HK-2 (cell line): ENCODE results near the gene KIF14.
"Not testable (repeated sequence)": the region's sequence is repeated elsewhere in the genome, so short reads cannot be mapped to it uniquely, and the experiment has no call there.

Source experiments
- DNase-seq: peaks from one replicate; pipeline ENCODE4 v3.0.0-alpha.2; 2018; ENCODE audit not compliant: unreplicated experiment

Gene KIF14

DNA sequence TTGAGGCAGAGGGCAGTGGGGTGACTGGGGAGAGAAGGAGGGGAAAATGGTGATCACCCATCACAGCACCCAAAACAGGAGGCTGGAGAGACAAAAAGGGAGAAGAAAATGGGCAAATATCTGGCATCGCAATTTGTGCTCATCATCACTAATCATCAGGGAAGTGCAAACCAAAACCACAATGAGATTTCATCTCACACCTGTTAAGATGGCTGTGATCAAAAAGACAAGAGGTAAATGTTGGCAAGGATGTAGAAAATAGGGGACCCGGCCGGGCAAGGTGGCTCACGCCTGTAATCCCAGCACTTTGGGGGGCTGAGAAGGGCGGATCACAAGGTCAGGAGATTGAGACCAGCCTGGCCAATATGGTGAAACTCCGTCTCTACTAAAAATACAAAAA lies 74.0 kb downstream of the KIF14 start:
- no peak for DNase-seq

DNA sequence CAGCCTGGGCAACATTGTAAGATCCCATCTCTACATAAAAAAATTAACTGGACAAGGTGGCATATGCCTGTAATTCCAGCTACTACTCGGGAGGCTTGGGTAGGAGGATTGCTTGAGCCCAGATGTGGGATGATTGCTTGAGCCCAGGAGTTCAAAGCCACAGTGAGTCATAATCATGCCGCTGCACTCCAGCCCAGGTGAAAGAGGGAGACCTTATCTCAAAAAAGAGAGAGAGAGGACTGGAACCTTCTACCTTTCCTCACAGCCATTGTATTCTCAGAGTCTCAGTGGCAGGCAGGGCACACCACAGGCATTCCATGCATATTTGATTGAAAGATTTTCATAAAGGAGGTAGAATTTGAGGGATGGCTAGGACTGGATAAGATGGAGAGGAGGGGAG lies 78.4 kb downstream of the KIF14 start:
- DNase-seq: no peak

DNA sequence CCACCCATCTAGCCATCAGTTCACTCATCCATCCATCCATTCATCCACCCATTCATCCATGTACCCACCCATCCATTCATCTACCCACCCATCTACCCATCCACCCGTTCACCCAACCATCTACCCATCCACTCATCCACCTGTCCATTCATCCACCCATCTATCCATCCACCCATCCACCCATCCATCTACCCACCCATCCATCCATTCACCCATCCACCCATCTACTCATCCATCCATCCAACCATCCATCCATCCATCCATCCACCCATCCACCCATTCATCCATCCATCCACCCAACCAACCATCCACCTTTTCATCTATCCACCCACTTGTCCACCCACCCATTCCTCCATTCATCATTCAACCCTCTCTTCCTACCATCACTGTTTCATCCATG lies 80.3 kb downstream of the KIF14 start:
- DNase-seq: no peak

DNA sequence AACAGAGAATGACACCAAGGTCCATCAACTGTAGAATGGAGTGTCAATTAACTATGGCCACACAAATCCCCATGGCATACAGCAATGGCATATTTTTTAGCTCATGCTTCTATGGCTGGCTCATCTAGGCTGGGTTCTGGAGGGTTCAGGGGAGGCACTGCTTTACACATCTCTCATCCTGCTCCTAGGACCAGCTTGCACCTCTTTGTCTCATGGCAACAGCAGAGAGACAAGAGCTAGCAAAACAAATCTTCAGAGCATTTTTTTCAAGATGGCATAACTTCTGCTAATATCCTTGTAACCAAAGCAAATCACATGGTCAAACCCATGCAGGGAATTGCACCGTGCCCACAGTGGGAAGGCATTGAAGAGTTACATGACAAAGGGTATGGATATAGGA lies 82.4 kb downstream of the KIF14 start:
- no peak for DNase-seq

DNA sequence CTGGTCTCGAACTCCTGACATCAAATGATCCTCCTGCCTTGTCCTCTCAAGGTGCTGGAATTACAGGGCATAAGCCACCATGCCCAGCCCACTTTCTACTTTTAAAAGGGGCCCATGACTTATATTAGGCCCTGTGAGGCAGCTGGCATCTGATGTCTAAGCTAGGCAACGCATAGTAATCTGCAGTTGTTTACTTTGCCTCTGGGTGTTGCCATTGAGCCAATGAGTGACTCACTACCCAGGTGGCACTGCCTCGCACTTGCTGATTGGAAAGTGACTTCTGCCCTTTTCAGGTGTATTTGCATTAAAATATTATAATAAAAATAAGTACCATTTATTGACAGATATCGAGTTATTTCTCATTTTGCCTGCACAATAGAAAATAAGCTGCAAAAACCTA lies 84.9 kb downstream of the KIF14 start:
- peak; percentile 20 for DNase-seq

DNA sequence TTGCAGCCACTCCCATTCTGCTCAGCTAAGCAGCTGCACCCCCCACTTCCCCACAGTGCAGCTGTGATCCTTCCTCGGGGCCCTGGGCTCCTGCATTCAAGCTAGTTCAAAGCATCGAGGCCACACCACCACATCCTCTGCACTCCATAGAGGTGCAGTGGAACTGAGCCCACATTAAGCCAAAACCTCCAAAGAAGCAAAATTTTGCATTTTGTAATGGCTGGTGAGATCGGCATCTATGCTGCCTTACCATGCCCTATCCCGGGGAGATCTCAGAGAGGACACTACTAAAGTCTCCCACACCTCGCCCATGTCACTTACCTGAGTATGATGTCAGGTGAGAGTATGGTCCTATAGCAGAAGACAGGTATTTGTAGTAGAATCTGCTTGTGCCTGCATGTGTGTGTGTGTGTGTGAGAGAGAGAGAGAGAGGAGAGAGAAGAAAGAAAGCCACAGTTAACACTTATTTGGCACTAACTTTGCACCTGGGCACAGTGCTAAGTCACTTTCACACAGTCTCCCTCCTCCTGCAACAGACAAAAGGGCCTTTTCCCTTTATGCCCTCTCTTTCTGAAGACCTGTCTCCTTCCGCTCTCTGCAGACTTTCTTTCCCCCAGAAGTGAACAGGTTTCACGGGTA lies 89.8 kb downstream of the KIF14 start:
- no peak for DNase-seq

DNA sequence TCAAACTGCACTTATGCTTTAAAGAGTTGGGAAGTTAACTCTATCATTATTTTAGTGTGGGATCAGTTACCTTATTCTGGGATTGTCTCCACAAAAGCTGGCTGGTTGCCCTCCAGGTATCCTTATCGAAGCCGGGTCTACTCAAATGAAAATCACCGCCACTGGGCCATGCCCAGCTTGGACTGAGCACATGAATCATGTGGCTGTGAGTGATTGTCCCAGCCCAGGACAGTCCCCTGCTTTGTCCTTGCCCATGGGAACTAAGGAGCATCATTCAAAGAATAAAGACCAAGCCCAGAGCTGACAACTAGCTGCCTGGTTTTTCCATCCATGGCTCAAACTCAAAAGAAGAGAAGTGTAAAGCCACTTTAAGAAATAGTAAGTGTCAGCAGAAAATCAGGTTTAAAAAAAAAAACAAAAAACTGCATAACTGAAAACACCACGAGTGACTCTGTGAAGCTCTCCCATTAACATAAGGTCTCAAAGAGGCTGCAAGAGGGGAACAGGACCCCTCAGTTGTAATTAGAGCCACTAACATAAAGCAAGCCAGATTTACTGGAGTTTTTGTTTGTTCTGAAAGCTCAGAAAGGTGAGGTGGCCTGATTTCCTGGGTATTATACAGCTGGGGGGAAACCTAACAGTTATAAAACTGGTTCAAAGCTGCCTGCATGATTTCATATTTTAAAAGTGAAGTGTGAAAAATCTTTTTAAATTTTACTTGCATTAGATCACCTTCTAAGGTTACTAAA lies 91.5 kb downstream of the KIF14 start:
- no peak for DNase-seq

DNA sequence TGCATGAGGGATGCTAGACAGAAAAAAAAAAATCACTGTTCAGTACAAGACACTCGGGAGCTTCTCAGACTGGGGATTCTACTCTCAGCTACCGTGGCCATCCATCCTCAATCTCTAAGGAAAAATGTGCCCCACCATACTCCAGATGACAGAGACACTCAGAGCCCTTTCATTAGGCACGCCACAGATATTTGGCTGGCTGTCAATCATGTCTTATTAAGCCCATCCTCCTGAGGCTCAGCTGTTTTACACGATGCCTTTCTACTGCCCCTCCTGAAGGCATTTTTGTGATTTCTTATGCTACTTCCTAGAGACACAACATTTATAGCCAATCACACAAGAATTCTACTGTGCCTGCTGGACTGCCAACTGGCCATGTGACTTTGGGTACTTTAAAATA lies 92.9 kb downstream of the KIF14 start:
- no peak for DNase-seq

DNA sequence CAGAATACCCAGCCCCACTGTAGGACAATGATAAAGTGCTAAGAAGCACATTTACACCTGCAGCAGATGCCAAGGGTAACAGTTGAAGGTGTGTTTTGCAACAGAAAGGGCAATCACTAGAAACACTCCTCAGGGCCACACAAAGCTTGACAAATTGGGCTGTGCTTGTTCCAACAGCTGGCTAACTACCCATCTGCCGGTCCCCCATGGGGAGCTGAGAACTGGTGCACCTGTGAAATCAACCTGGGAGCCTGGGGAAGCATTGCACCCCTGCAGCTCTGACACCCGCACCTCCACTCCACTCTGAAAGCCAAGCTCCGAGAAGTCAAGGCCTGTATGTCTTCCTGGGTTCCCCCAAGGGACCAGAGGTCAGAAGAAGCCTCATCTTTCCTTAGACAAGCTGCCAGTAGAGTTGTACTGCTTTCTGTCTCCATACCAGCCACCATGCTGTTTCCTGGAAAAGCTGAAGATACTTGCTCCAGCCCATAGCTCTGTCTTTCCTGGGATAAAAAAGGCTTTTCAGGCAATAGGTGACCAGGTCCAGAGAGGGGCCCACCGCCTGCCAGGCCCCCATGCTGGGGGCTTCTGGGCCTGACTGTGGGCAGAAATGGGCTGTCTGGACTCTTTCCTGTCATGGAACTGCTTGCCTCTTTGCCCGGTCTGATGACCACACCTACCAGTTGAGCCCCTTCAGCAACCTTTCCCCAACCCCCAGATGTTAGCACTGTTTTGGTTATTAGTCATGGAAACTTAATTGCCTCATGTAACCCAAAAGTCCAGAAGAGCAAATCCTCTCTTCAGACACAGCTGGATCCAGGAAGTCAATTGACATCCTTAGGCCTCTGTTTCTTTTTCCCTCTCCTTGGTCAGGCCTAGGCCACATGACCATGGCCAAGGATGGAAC lies 93.6 kb downstream of the KIF14 start:
- no peak for DNase-seq

DNA sequence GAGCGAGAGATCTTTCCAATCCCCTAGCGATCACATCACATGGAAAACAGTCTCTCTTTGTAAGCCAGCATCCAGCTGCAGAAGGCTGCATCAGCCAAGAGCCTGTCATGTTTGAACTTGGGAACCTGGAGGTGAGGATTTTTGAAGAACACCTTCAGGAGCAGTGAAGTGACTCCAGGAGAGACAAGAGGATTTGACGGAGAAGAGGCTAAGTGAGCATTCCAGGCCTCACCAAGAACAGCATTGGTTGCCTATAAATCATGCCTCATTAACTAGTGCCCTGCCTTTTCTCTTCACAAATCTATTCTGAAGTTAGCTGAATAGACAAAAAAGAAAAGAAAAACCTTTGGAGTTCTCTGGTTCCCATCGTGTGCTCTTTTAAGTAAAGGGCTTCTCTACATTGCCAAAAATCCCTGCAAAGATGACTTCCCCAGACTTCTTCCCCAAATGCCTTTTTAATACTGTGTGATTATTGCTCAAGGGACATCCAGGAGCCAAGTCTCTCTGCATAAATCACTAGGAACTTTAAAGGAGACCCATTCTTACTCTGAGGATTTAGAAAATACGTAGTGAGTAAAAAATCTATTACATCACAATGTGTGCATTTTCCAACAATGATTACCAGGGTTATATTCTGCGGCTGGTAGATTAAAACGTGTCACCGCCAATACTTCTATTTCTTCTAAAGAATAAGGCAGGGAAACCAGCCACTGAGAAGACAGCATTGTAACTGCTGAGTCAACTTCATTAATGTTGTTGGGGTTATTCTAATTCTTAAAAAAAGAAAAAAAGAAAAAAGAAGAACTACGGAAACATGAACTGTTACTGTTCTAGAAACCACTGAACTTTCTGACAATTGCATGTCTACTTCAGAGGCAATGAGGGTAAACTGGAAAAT lies 95.2 kb downstream of the KIF14 start:
- no peak for DNase-seq

DNA sequence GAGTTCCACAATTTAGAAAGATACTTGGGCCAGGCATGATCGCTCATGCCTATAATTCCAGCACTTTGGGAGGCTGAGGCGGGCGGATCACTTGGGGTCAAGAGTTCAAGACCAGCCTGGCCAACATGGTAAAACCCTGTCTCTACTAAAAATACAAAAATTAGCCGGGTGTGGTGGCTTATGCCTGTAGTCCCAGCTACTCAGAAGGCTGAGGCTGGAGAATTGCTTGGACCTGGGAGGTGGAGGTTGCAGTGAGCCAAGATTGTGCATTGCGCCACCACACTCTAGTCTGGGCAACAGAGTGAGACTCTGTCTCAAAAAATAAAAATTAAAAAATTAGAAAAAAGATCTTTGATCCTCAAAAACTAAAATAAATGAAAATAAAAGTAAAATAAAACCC lies 96.0 kb downstream of the KIF14 start:
- not testable (repeated sequence) for DNase-seq

DNA sequence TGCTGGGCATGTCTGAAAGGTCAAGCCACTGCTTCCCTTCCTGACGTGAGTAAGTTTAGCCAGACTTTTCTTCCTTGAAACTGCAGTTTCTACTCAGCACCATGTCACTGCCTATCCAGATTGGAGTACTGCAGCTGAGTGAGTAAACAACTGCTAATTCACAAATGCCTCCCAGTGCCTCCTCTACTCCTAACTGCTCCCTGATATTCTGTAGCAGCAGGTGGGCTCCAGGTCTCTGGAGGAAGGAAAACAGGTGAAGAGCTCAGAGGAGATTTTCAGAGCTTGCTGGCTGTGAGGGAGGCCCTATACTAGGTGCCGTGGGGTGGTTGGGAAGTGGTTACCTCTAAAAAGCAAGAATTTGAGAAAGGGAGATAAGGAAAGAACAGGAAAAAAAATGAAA lies 96.5 kb downstream of the KIF14 start:
- no peak for DNase-seq

DNA sequence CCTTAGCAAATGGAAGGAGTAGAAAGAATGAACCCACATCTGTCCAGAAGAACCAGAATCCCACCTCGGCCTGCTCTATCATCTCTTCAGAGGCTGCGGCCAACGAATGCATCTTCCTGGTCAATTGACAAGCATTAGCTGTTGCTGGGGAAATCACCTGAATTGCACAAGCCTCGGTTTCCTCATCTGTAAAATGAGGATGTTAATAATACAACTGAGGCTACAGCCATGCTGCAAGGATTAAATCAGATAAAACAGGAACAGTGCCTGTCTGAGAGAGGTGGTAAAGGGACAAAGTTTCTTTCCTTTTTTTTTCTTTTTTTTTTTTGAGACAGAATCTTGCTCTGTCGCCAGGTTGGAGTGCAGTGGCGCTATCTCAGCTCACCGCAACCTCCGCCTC lies 99.8 kb downstream of the KIF14 start:
- no peak for DNase-seq

DNA sequence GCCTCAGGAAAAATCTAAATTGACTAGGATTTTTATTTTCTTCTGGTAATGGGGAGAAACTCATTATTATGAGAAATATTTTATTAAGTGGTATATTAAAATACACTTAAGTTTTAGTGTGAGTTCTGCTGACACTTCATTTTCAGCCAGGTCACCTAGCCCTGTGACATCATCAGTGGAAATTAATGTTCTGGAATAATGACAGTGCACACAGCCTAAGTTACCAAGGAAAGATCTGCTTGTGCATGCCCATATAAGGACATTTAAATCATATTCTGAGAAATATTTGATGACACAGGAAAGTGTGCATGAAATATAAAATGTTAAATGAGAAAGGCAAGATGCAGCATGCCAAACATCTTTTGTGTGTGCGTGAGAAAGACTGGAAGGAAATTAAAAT lies 102.0 kb downstream of the KIF14 start:
- DNase-seq: no peak

DNA sequence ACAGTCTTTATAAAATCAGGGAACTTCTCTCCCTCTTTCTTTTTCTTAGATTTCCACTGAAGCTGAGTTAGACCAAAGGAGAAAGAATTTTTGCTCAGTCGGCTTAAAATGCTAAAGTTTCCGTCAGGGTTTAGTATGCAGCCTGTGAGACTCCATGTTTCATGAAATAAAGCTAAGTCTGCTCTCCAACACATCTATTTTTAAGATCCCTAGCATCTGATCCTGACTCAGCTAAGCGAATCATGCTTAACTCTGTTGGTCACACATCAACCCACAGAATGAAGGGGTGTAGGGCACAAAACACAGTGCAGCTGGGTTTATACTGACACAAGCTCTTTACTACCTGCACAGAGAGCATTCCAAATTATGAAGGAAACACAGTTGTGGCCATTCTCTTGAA lies 108.4 kb downstream of the KIF14 start:
- DNase-seq: no peak

DNA sequence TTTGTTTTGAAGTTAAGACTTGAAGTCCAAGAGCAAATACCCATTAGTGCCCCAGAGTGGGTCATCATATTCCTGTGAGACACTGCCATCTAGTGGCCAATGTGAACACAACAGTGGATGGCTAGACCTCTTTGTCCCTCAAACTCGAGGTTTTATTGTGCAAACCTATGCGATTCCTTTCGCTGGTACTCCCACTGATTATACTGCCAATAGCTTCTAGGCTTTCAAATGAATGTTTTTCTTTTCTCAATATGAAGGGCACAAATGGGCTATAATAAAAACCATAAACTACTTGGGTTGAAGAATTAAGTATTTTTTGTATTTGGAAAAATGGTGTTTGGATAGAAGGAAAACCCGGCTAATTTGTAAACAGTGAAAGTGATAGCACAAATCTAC lies 110.3 kb downstream of the KIF14 start:
- DNase-seq: peak; percentile 71

DNA sequence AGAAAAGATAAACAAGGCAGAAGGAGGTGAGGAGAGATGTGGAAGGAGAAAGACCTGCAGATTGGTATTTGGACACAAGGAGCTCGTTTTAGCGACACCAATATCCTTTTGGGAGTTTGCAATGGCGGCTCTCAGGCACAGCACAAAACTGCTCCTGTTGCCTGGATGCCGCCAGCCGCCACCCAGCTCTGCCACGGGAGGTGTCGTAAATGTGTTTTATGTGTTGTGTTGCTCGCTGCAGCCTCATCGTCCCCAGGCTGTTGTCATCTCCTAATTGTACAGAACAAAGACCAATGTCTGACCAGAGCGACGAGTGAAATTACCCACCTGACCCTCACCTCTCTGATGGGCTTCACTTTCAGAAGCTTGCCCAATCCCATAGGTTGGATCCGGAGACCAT lies 114.1 kb downstream of the KIF14 start:
- no peak for DNase-seq

DNA sequence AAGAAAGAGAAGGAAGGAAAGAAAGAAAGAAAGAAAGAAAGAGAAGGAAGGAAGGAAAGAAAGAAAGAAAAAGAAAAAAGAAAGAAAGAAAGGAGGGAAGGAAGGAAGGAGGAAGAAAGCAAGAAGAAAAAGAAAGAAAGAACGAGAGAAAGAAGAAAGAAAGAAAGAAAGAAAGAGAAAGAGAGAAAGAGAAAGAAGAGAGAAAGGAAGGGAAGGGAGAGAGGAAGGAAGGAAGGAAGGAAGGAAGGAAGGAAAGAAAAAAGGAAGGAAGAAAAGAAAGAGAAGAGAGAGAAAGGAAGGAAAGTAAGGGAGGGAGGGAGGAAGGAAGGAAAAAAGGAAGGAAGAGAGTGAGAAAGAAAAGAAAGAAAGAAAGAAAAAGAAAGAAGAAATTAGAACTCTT lies 115.3 kb downstream of the KIF14 start:
- DNase-seq: no peak
